Measurements from ENCODE around the gene SETD9. TPM values are rescaled to one million over a fixed set of nuclear protein-coding genes. Genes with fewer than 3 reads are reported as not detected.

The SETD9 gene
- 1 to 10 TPM; 4.7 to 5.6 TPM for total RNA-seq

GRCh38 chr5:56909294-56910209, at the start of gene SETD9:
TSS of gene SETD9 (plus strand) at chr5:56909596. CDS start at chr5:56909646, 50 bp downstream.
- Mint-ChIP-seq H3K36me3 (ENCODE audit: low read depth) (peaks cover 5% of the 10 kb centered on the region), H3K27ac (peak within 1 kb of the TSS; percentile 86), H3K4me3 (peak within 1 kb of the TSS; percentile 81), H3K27me3 (ENCODE audit: low read depth) (peaks cover 15% of the 10 kb centered on the region), H3K9me3 (ENCODE audit: insufficient read depth) (no peaks in the 10 kb centered on the region), H3K4me1 (ENCODE audit: low read depth) (peaks cover 24% of the 10 kb centered on the region)
- ChIA-PET POLR2A (interaction anchor here (0.6 to 1.9 kb wide), 7 partner anchors 18 to 279 kb away, joined by 3 to 12 read pairs (median 3); partner anchors contain the start of gene GPBP1), CTCF (interaction anchor here (1.0 to 2.5 kb wide), 7 partner anchors 9 to 229 kb away, joined by 3 to 15 read pairs (median 5); no protein-coding TSS in a partner anchor)
- DNase-seq (peak; percentile 95), ATAC-seq (peak; percentile 89)

GRCh38 chr5:56861893-56862485, 47.4 kb upstream of the SETD9 start:
- Mint-ChIP-seq H3K4me3 (no peak overlapping the region), H3K27me3 (ENCODE audit: low read depth) (no peaks in the 10 kb centered on the region), H3K9me3 (ENCODE audit: insufficient read depth) (no peaks in the 10 kb centered on the region), H3K36me3 (ENCODE audit: low read depth) (peaks cover 44% of the 10 kb centered on the region), H3K4me1 (ENCODE audit: low read depth) (peaks cover 7% of the 10 kb centered on the region), H3K27ac (no peak overlapping the region)
- ATAC-seq, result no peak
- ChIA-PET POLR2A (no interaction called here), CTCF (interaction anchor here (0.7 to 1.0 kb wide), 2 partner anchors 8 to 579 kb away, joined by 3 to 4 read pairs; no protein-coding TSS in a partner anchor)
- no peak for DNase-seq

- Mint-ChIP-seq H3K27me3 (ENCODE audit: low read depth) (no peaks in the 10 kb centered on the region), H3K27ac (no peak overlapping the region), H3K9me3 (ENCODE audit: insufficient read depth) (no peaks in the 10 kb centered on the region), H3K36me3 (ENCODE audit: low read depth) (peaks cover 41% of the 10 kb centered on the region), H3K4me1 (ENCODE audit: low read depth) (peaks cover 7% of the 10 kb centered on the region), H3K4me3 (no peak overlapping the region)
- POLR2A ChIA-PET, result no interaction called here
- DNase-seq (no peak), ATAC-seq (no peak)
- CTCF ChIA-PET, result interaction anchor here (0.9 to 1.0 kb wide), 3 partner anchors 13 to 592 kb away, joined by 3 read pairs; no protein-coding TSS in a partner anchor
Observed at GRCh38 chr5:56862909-56863308, 46.5 kb upstream of the SETD9 start.

- ChIA-PET POLR2A (interaction anchor here (0.6 kb wide), 1 partner anchor 424 kb away, joined by 3 read pairs; no protein-coding TSS in a partner anchor), CTCF (interaction anchor here (1.0 kb wide), 1 partner anchor 602 kb away, joined by 4 read pairs; no protein-coding TSS in a partner anchor)
- ATAC-seq, result no peak
- Mint-ChIP-seq H3K4me3 (no peak overlapping the region), H3K4me1 (ENCODE audit: low read depth) (no peaks in the 10 kb centered on the region), H3K36me3 (ENCODE audit: low read depth) (peaks cover 49% of the 10 kb centered on the region), H3K27ac (no peak overlapping the region), H3K9me3 (ENCODE audit: insufficient read depth) (no peaks in the 10 kb centered on the region), H3K27me3 (ENCODE audit: low read depth) (no peaks in the 10 kb centered on the region)
- DNase-seq, result no peak
Observed at GRCh38 chr5:56871777-56872176, 37.6 kb upstream of the SETD9 start.

- Mint-ChIP-seq H3K27me3 (ENCODE audit: low read depth) (no peaks in the 10 kb centered on the region), H3K36me3 (ENCODE audit: low read depth) (peaks cover 59% of the 10 kb centered on the region), H3K9me3 (ENCODE audit: insufficient read depth) (no peaks in the 10 kb centered on the region), H3K4me3 (no peak overlapping the region), H3K4me1 (ENCODE audit: low read depth) (no peaks in the 10 kb centered on the region), H3K27ac (no peak overlapping the region)
- ChIA-PET POLR2A (no interaction called here), CTCF (no interaction called here)
- no peak for DNase-seq
- ATAC-seq, result no peak
Observed at GRCh38 chr5:56873056-56873455, 36.3 kb upstream of the SETD9 start.

GRCh38 chr5:56876327-56876726, 33.1 kb upstream of the SETD9 start:
- Mint-ChIP-seq H3K27ac (no peak overlapping the region), H3K4me1 (ENCODE audit: low read depth) (no peaks in the 10 kb centered on the region), H3K9me3 (ENCODE audit: insufficient read depth) (no peaks in the 10 kb centered on the region), H3K36me3 (ENCODE audit: low read depth) (peaks cover 62% of the 10 kb centered on the region), H3K27me3 (ENCODE audit: low read depth) (no peaks in the 10 kb centered on the region), H3K4me3 (no peak overlapping the region)
- ChIA-PET POLR2A (no interaction called here), CTCF (no interaction called here)
- no peak for ATAC-seq
- DNase-seq, result no peak

- ATAC-seq, result no peak
- H3K27ac Mint-ChIP-seq, result no peak overlapping the region
- H3K4me1 Mint-ChIP-seq (ENCODE audit: low read depth), result no peaks in the 10 kb centered on the region
- ChIA-PET CTCF (no interaction called here), POLR2A (no interaction called here)
- H3K4me3 Mint-ChIP-seq, result no peak overlapping the region
- DNase-seq, result no peak
- H3K36me3 Mint-ChIP-seq (ENCODE audit: low read depth), result peaks cover 59% of the 10 kb centered on the region
- no peaks in the 10 kb centered on the region for H3K9me3 Mint-ChIP-seq (ENCODE audit: insufficient read depth)
- H3K27me3 Mint-ChIP-seq (ENCODE audit: low read depth), result no peaks in the 10 kb centered on the region
Observed at GRCh38 chr5:56881571-56881970, 27.8 kb upstream of the SETD9 start.

- Mint-ChIP-seq H3K4me1 (ENCODE audit: low read depth) (peaks cover 9% of the 10 kb centered on the region), H3K36me3 (ENCODE audit: low read depth) (peaks cover 58% of the 10 kb centered on the region), H3K27ac (peak overlapping the region; percentile 1), H3K27me3 (ENCODE audit: low read depth) (no peaks in the 10 kb centered on the region), H3K4me3 (no peak overlapping the region), H3K9me3 (ENCODE audit: insufficient read depth) (no peaks in the 10 kb centered on the region)
- DNase-seq (no peak), ATAC-seq (no peak)
- ChIA-PET CTCF (interaction anchor here (0.5 to 3.3 kb wide), 2 partner anchors 55 to 244 kb away, joined by 3 to 15 read pairs; no protein-coding TSS in a partner anchor), POLR2A (no interaction called here)
Observed at GRCh38 chr5:56893251-56893951, 16.0 kb upstream of the SETD9 start.

GRCh38 chr5:56896763-56897162, 12.6 kb upstream of the SETD9 start:
- ChIA-PET POLR2A (interaction anchor here (0.9 kb wide), 1 partner anchor 241 kb away, joined by 3 read pairs; no protein-coding TSS in a partner anchor), CTCF (interaction anchor here (0.8 to 3.3 kb wide), 2 partner anchors 100 to 241 kb away, joined by 3 to 15 read pairs; no protein-coding TSS in a partner anchor)
- H3K4me1 Mint-ChIP-seq (ENCODE audit: low read depth), result peaks cover 9% of the 10 kb centered on the region
- peaks cover 35% of the 10 kb centered on the region for H3K36me3 Mint-ChIP-seq (ENCODE audit: low read depth)
- no peaks in the 10 kb centered on the region for H3K9me3 Mint-ChIP-seq (ENCODE audit: insufficient read depth)
- ATAC-seq (no peak), DNase-seq (no peak)
- H3K4me3 Mint-ChIP-seq, result no peak overlapping the region
- H3K27ac Mint-ChIP-seq, result no peak overlapping the region
- H3K27me3 Mint-ChIP-seq (ENCODE audit: low read depth), result no peaks in the 10 kb centered on the region

- ChIA-PET POLR2A (interaction anchor here (1.2 to 1.4 kb wide), 2 partner anchors 13 to 240 kb away, joined by 3 read pairs; no protein-coding TSS in a partner anchor), CTCF (interaction anchor here (5.6 kb wide), 1 partner anchor 239 kb away, joined by 54 read pairs; no protein-coding TSS in a partner anchor)
- no peak for ATAC-seq
- peaks cover 6% of the 10 kb centered on the region for H3K4me1 Mint-ChIP-seq (ENCODE audit: low read depth)
- H3K27me3 Mint-ChIP-seq (ENCODE audit: low read depth), result peaks cover 2% of the 10 kb centered on the region
- H3K36me3 Mint-ChIP-seq (ENCODE audit: low read depth), result peaks cover 23% of the 10 kb centered on the region
- no peak overlapping the region for H3K4me3 Mint-ChIP-seq
- no peak overlapping the region for H3K27ac Mint-ChIP-seq
- DNase-seq, result no peak
- H3K9me3 Mint-ChIP-seq (ENCODE audit: insufficient read depth), result no peaks in the 10 kb centered on the region
Observed at GRCh38 chr5:56898213-56898612, 11.2 kb upstream of the SETD9 start.

- CTCF ChIA-PET, result interaction anchor here (0.6 to 5.6 kb wide), 14 partner anchors 9 to 398 kb away, joined by 3 to 54 read pairs (median 5); partner anchors contain the start of gene SETD9
- DNase-seq (no peak), ATAC-seq (no peak)
- H3K9me3 Mint-ChIP-seq (ENCODE audit: insufficient read depth), result no peaks in the 10 kb centered on the region
- H3K4me3 Mint-ChIP-seq, result no peak overlapping the region
- H3K4me1 Mint-ChIP-seq (ENCODE audit: low read depth), result no peaks in the 10 kb centered on the region
- POLR2A ChIA-PET, result no interaction called here
- peaks cover 15% of the 10 kb centered on the region for H3K27me3 Mint-ChIP-seq (ENCODE audit: low read depth)
- no peak overlapping the region for H3K27ac Mint-ChIP-seq
- peaks cover 10% of the 10 kb centered on the region for H3K36me3 Mint-ChIP-seq (ENCODE audit: low read depth)
Observed at GRCh38 chr5:56900395-56900794, 9.0 kb upstream of the SETD9 start.
